ENCODE results near the gene PRKCG.

GRCh38 chr19:53849237-53849676, 32.7 kb upstream of the PRKCG start:
- TF ChIP-seq POLR2A (IDR thresholded peaks at IDR 0.05; ENCODE audit: low read length) (no peak), GATA1 (IDR thresholded peaks at IDR 0.05; ENCODE audit: low read depth, low read length) (no peak)

All from erythroblast (primary cell).